CD14-positive monocyte (primary cell): ENCODE data around the gene KLHL36. TPM values are rescaled to one million over a fixed set of nuclear protein-coding genes. Genes with fewer than 3 reads are reported as not detected.

Experiments
- DNase-seq, 3 donors: peaks; one replicate each; pipeline ENCODE4 v3.0.0-alpha.2; 2011 to 2022
- H2AFZ ChIP-seq: 2 replicates; pipeline ENCODE4 v1.6.0; 2012; ENCODE audit warnings: mild to moderate bottlenecking, low read depth, low read length, inconsistent platforms; ENCODE audit not compliant: insufficient read depth, poor library complexity, severe bottlenecking
- H3K27ac ChIP-seq, 2 donors: 1 replicate in 1 of 2; 2 replicates in 1 of 2; pipeline ENCODE4 v1.5.1; 2012 to 2013; ENCODE audit warnings: low read length in 2 of 2, control low read depth in 1 of 2, inconsistent platforms in 1 of 2, low read depth in 1 of 2, mild to moderate bottlenecking in 1 of 2
- H3K27me3 ChIP-seq, 2 donors: one replicate each; pipeline versions ENCODE4 v1.6.0 to v1.6.1; 2011 to 2013; ENCODE audit warnings: low read length in 2 of 2; ENCODE audit not compliant: control insufficient read depth in 2 of 2, insufficient read depth in 2 of 2
- H3K36me3 ChIP-seq, 2 donors: replicated peaks in 1 of 2; 1 replicate in 1 of 2; 2 replicates in 1 of 2; pipeline versions ENCODE4 v1.5.1 to v1.6.1; 2012 to 2013; ENCODE audit warnings: low read length in 2 of 2, control low read depth in 1 of 2, inconsistent platforms in 1 of 2, mild to moderate bottlenecking in 1 of 2; ENCODE audit not compliant: insufficient read depth in 2 of 2, control insufficient read depth in 1 of 2
- H3K4me1 ChIP-seq, 2 donors: 1 replicate in 1 of 2; 2 replicates in 1 of 2; pipeline versions ENCODE4 v1.5.1 to v1.6.1; 2012 to 2013; ENCODE audit warnings: low read length in 2 of 2, control low read depth in 1 of 2, inconsistent platforms in 1 of 2, mild to moderate bottlenecking in 1 of 2, moderate library complexity in 1 of 2; ENCODE audit not compliant: insufficient read depth in 2 of 2, control insufficient read depth in 1 of 2
- H3K4me2 ChIP-seq: replicated peaks from 2 replicates; pipeline ENCODE3; 2012; ENCODE audit warnings: low read length, moderate library complexity, mild to moderate bottlenecking; ENCODE audit not compliant: poor library complexity, severe bottlenecking; ENCODE audit errors: extremely low read depth
- H3K4me3 ChIP-seq, 3 experiments: fragments of 200-600 bp in 1 of 3; sonication (generic) in 1 of 3; replicated peaks in 1 of 3; 1 replicate in 2 of 3; 2 replicates in 1 of 3; pipeline ENCODE4 v1.5.1; 2011 to 2013; ENCODE audit warnings: low read length in 3 of 3, mild to moderate bottlenecking in 3 of 3, control low read depth in 2 of 3, low read depth in 2 of 3, inconsistent platforms in 1 of 3, moderate library complexity in 1 of 3
- H3K79me2 ChIP-seq: 2 replicates; pipeline ENCODE4 v1.6.0; 2012; ENCODE audit warnings: mild to moderate bottlenecking, control low read depth, inconsistent platforms, low read length, moderate library complexity; ENCODE audit not compliant: insufficient read depth
- H3K9ac ChIP-seq: 2 replicates; pipeline ENCODE4 v1.6.0; 2017; ENCODE audit warnings: low read length, mild to moderate bottlenecking; ENCODE audit not compliant: insufficient read depth, poor library complexity, severe bottlenecking
- H3K9me3 ChIP-seq, 2 donors: replicated peaks in 1 of 2; 1 replicate in 1 of 2; 2 replicates in 1 of 2; pipeline versions ENCODE4 v1.5.1 to v1.6.1; 2012 to 2013; ENCODE audit warnings: low read length in 2 of 2, control low read depth in 1 of 2; ENCODE audit not compliant: control insufficient read depth in 1 of 2, insufficient read depth in 1 of 2
- H4K20me1 ChIP-seq: 2 replicates; pipeline ENCODE4 v1.6.0; 2012; ENCODE audit warnings: mild to moderate bottlenecking, low read length, control low read depth, moderate library complexity; ENCODE audit not compliant: insufficient read depth
- H3K27ac Mint-ChIP-seq, 7 donors: one replicate each; pipeline ENCODE4 v1.8.0; 2020; ENCODE audit warnings: mild to moderate bottlenecking in 7 of 7, mixed read lengths in 7 of 7, moderate library complexity in 6 of 7, inconsistent platforms in 2 of 7
- H3K27me3 Mint-ChIP-seq, 3 donors: one replicate each; pipeline ENCODE4 v1.8.0; 2021 to 2022; ENCODE audit warnings: low read depth in 3 of 3, mild to moderate bottlenecking in 3 of 3, mixed read lengths in 3 of 3, moderate library complexity in 3 of 3, inconsistent platforms in 1 of 3
- H3K36me3 Mint-ChIP-seq, 2 donors: one replicate each; pipeline ENCODE4 v1.8.0; 2020; ENCODE audit warnings: mixed read lengths in 2 of 2, inconsistent platforms in 1 of 2, mild to moderate bottlenecking in 1 of 2
- H3K4me1 Mint-ChIP-seq: one replicate; pipeline ENCODE4 v1.8.0; 2020; ENCODE audit warnings: mild to moderate bottlenecking, mixed read lengths
- H3K4me3 Mint-ChIP-seq, 2 donors: one replicate each; pipeline ENCODE4 v1.8.0; 2020; ENCODE audit warnings: mild to moderate bottlenecking in 2 of 2, mixed read lengths in 2 of 2, moderate library complexity in 1 of 2
- H3K9me3 Mint-ChIP-seq, 7 donors: one replicate each; pipeline ENCODE4 v1.8.0; 2020 to 2022; ENCODE audit warnings: mixed read lengths in 7 of 7, mild to moderate bottlenecking in 6 of 7, moderate library complexity in 6 of 7, inconsistent platforms in 2 of 7
- CTCF ChIP-seq: fragments of 200-600 bp; IDR thresholded peaks from one replicate; pipeline ENCODE4 v1.8.0; 2022; ENCODE audit warnings: antibody characterized with exemption, mild to moderate bottlenecking
- WGBS: methylation state at CpG from one replicate; pipeline ENCODE4 v1.1.5; 2013; ENCODE audit warnings: missing lambda C conversion rate; ENCODE audit not compliant: insufficient coverage; 5-methylcytosine and 5-hydroxymethylcytosine counted together
- intact Hi-C, 2 donors: fragments of 100-400 bp; cut with micrococcal nuclease; formaldehyde crosslinking; loops; one replicate each; pipeline versions ENCODE4 v1.15.0 to v1.15.1; 2023
- polyA plus RNA-seq, 3 donors: library from polyadenylated mRNA; depleted of rRNA in 1 of 3; unstranded in 2 of 3; stranded (reverse) in 1 of 3; fragments of 300-500 nt in 2 of 3; fragments of >200 nt in 1 of 3; fragmentation: Illumina TruSeq in 2 of 3; gene quantifications; 1 replicate in 2 of 3; 2 replicates in 1 of 3; pipeline ENCODE4 v1.2.3, GENCODE V29; 2012 to 2021

The KLHL36 gene
- polyA plus RNA-seq, 3 donors: 12.1 to 50.8 (median 14.2) TPM

GRCh38 chr16:84614968-84615813 lies 33.1 kb upstream of the KLHL36 start:
- Histone ChIP-seq H3K79me2 (peaks cover 75% of the 10 kb centered on the region), H3K36me3 (peaks cover 58 to 68% of the 10 kb centered on the region in 2 donors), H4K20me1 (peaks cover 76% of the 10 kb centered on the region), H3K27me3 (no peaks in the 10 kb centered on the region), H3K4me3 (peak overlapping the region; percentile 66 to 100 (median 99)), H3K4me2 (peak overlapping the region; percentile 97), H3K9ac (peak overlapping the region; percentile 92), H2AFZ (no peak overlapping the region), H3K9me3 (peaks cover 9 to 10% of the 10 kb centered on the region in 2 donors), H3K4me1 (peaks cover 64 to 76% of the 10 kb centered on the region in 2 donors), H3K27ac (peak overlapping the region; percentile 25 to 84)
- Mint-ChIP-seq H3K27ac (peak overlapping the region; percentile 64 to 98 (median 80)), H3K27me3 (no peaks in the 10 kb centered on the region), H3K9me3 (peaks cover 7 to 15% (median 12%) of the 10 kb centered on the region in 7 donors), H3K4me3 (peak overlapping the region; percentile 98 to 99), H3K4me1 (peaks cover 73% of the 10 kb centered on the region), H3K36me3 (peaks cover 63 to 69% of the 10 kb centered on the region in 2 donors)
- no peak for TF ChIP-seq CTCF
- 73% methylated on average over 10 of the region's 20 CpGs for WGBS
- no peak for DNase-seq
- intact Hi-C loops: loop anchor here (5.0 kb wide), 3 partner anchors 43 to 112 kb away; no protein-coding TSS in a partner anchor

- H4K20me1 ChIP-seq: peaks cover 63% of the 10 kb centered on the region
- DNase-seq: peak in 1 of 3 donors; percentile 27
- H3K4me3 ChIP-seq: peak overlapping the region; percentile 66 to 100 (median 99)
- 10% methylated on average over 2 of the region's 13 CpGs for WGBS
- H3K27ac ChIP-seq: peak overlapping the region; percentile 78 to 84
- peaks cover 51 to 63% of the 10 kb centered on the region in 2 donors for H3K4me1 ChIP-seq
- H3K9me3 ChIP-seq: no peaks in the 10 kb centered on the region
- H3K9ac ChIP-seq: peak overlapping the region; percentile 92
- H3K4me3 Mint-ChIP-seq: peak overlapping the region; percentile 98 to 99
- TF ChIP-seq CTCF: no peak
- peak overlapping the region; percentile 83 to 96 (median 91) for H3K27ac Mint-ChIP-seq
- H3K27me3 Mint-ChIP-seq: no peaks in the 10 kb centered on the region
- H3K36me3 ChIP-seq: peaks cover 45 to 54% of the 10 kb centered on the region in 2 donors
- H3K9me3 Mint-ChIP-seq: peaks cover 0 to 3% (median 1%) of the 10 kb centered on the region in 7 donors
- peaks cover 50 to 55% of the 10 kb centered on the region in 2 donors for H3K36me3 Mint-ChIP-seq
- H3K79me2 ChIP-seq: peaks cover 62% of the 10 kb centered on the region
- no peak overlapping the region for H2AFZ ChIP-seq
- H3K27me3 ChIP-seq: no peaks in the 10 kb centered on the region
- peaks cover 60% of the 10 kb centered on the region for H3K4me1 Mint-ChIP-seq
- intact Hi-C loops: loop anchor here (5.0 kb wide), 3 partner anchors 44 to 111 kb away; no protein-coding TSS in a partner anchor
- peak overlapping the region; percentile 97 for H3K4me2 ChIP-seq
Measured at GRCh38 chr16:84616515-84616914, 31.8 kb upstream of the KLHL36 start.
